ENCODE data around the gene TMC2.
"Not testable (repeated sequence)": the region's sequence is repeated elsewhere in the genome, so short reads cannot be mapped to it uniquely, and the experiment has no call there.

Gene TMC2

GRCh38 chr20:2673453-2673852, 137.1 kb downstream of the TMC2 start:
- no peak for DNase-seq

GRCh38 chr20:2680046-2680445, 143.7 kb downstream of the TMC2 start:
- no peak for DNase-seq

GRCh38 chr20:2682040-2682439, 145.7 kb downstream of the TMC2 start:
- not testable (repeated sequence) for DNase-seq

GRCh38 chr20:2684817-2685216, 148.4 kb downstream of the TMC2 start:
- DNase-seq: not testable (repeated sequence)

- no peak for DNase-seq
These were observed 151.1 kb downstream of the TMC2 start for GRCh38 chr20:2687514-2687913.

GRCh38 chr20:2688041-2688591, 151.7 kb downstream of the TMC2 start:
- DNase-seq: no peak

GRCh38 chr20:2690213-2690612, 153.8 kb downstream of the TMC2 start:
- DNase-seq: no peak

GRCh38 chr20:2690718-2691117, 154.3 kb downstream of the TMC2 start:
- DNase-seq: no peak

- DNase-seq: no peak
These were observed 154.8 kb downstream of the TMC2 start for GRCh38 chr20:2691127-2691526.
